AG04450 (cell line): Measurements from ENCODE around the gene ZBTB34. TPM values are rescaled to one million over a fixed set of nuclear protein-coding genes. Genes with fewer than 3 reads are reported as not detected.
A peak's percentile ranks its signal among the peaks of the same experiment; 100 is the strongest.

Experiments
- CTCF ChIA-PET: fragments of 300-600, 350-600 bp; formaldehyde crosslinking; extraction: SDS; loops from one replicate; lab custom pipeline; 2022; ENCODE audit warnings: antibody characterized with exemption, inconsistent platforms; lab: Charles Lee
- POLR2A ChIA-PET: fragments of 350-600 bp; formaldehyde crosslinking; extraction: SDS; loops from one replicate; lab custom pipeline; 2021; ENCODE audit warnings: antibody characterized with exemption, inconsistent platforms; lab: Yijun Ruan, JAX
- DNase-seq: peaks from one replicate; pipeline ENCODE4 v3.0.0-alpha.2; 2011; ENCODE audit warnings: low read depth, low spot score
- H3K27ac ChIP-seq: one replicate; pipeline ENCODE4 v1.5.1; 2012; ENCODE audit warnings: low read depth, low read length, control low read depth
- H3K27me3 ChIP-seq: one replicate; pipeline ENCODE4 v1.6.0; 2012; ENCODE audit warnings: low read length; ENCODE audit not compliant: control insufficient read depth, insufficient read depth
- H3K4me3 ChIP-seq: 2 replicates; pipeline ENCODE4 v1.5.1; 2011; ENCODE audit warnings: mild to moderate bottlenecking, low read depth, low read length, control low read depth
- H3K9me3 ChIP-seq: 2 replicates; pipeline ENCODE4 v1.5.1; 2012; ENCODE audit warnings: low read length; ENCODE audit not compliant: control insufficient read depth, insufficient read depth
- polyA plus RNA-seq: library from polyadenylated mRNA; depleted of rRNA; stranded (reverse); fragments of >200 nt; gene quantifications from 2 replicates; pipeline ENCODE4 v1.2.3, GENCODE V29; 2011
- TF ChIP-seq, protein P1 (sequence below): IDR thresholded peaks from 2 replicates; pipeline ENCODE4 v1.5.1; 2011; ENCODE audit warnings: low read depth, low read length, control low read depth, inconsistent platforms

ZBTB34 gene
- polyA plus RNA-seq, 1 experiment = 9.4 TPM

DNA sequence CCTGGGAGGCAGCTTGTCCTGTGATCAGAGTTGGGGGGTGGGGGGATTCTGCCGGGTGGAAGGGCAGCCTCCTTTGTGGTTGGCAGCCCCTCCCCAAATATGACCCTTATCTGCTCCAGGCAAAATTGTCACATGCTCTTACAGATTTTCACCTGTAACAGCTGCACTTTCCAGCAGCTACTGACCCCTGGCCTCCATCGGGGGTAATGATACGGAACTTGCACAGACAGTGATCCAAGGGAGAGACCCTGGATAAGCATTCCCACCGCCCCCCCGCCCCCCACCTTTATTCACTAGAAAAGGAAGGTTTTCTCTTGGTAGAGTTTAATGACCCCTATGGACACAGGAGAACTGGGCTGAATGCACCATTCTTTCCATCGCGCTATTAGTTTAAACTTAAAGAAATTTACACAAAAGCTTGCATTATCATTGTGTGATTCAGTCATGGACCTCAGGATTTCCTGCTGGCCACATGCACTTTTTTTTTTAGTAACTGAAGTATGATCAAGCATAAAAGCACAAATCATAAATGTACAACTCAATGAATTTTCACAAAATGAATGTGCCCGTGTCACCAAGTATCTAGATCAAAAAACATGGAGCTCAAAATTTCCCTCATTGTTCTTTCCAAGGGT is 10.7 kb upstream of the ZBTB34 start:
- CTCF ChIA-PET = interaction anchor here (0.6 kb wide), 1 partner anchor 145 kb away, joined by 3 read pairs; no protein-coding TSS in a partner anchor
- no peaks in the 10 kb centered on the region for H3K9me3 ChIP-seq
- DNase-seq = no peak
- no peak overlapping the region for H3K4me3 ChIP-seq
- POLR2A ChIA-PET = interaction anchor here (0.6 to 0.8 kb wide), 2 partner anchors 77 to 85 kb away, joined by 4 read pairs; no protein-coding TSS in a partner anchor
- TF ChIP-seq, protein P1, sequence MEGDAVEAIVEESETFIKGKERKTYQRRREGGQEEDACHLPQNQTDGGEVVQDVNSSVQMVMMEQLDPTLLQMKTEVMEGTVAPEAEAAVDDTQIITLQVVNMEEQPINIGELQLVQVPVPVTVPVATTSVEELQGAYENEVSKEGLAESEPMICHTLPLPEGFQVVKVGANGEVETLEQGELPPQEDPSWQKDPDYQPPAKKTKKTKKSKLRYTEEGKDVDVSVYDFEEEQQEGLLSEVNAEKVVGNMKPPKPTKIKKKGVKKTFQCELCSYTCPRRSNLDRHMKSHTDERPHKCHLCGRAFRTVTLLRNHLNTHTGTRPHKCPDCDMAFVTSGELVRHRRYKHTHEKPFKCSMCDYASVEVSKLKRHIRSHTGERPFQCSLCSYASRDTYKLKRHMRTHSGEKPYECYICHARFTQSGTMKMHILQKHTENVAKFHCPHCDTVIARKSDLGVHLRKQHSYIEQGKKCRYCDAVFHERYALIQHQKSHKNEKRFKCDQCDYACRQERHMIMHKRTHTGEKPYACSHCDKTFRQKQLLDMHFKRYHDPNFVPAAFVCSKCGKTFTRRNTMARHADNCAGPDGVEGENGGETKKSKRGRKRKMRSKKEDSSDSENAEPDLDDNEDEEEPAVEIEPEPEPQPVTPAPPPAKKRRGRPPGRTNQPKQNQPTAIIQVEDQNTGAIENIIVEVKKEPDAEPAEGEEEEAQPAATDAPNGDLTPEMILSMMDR = no peak
- H3K27ac ChIP-seq = no peak overlapping the region
- H3K27me3 ChIP-seq = peaks cover 20% of the 10 kb centered on the region

DNA sequence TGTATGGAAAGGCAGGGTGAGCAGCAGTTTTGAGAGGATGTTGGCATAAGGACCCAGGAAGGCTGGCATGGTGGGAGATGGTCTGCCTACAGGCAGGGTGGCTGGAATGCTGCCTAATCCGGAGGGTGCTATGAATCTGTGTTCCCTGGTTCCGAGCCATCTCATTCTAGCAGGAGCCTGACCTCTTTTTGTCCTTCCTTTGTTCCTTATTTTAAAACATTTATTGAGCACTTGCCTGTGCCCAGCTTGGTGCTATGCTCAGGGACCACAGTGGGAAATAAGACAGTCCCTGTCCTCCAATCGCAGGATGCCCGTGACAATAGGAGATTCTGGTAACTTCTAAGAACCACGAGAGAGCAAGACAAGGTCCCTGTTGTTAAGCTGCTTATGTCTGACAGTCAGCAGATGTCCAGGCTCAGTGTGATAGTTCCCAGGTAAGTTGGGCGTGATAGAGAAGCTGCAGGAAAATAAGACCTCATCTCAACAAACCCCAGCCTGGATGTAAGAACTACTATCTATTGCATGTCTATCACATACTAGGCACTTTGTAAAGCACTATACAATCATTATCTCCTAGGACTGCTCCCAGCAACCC is 9.1 kb upstream of the ZBTB34 start:
- ChIA-PET CTCF (interaction anchor here (1.3 kb wide), 1 partner anchor 146 kb away, joined by 3 read pairs; no protein-coding TSS in a partner anchor), POLR2A (no interaction called here)
- H3K27ac ChIP-seq = no peak overlapping the region
- no peak for DNase-seq
- no peak overlapping the region for H3K4me3 ChIP-seq
- no peaks in the 10 kb centered on the region for H3K9me3 ChIP-seq
- peaks cover 26% of the 10 kb centered on the region for H3K27me3 ChIP-seq
- TF ChIP-seq, protein P1 = no peak

DNA sequence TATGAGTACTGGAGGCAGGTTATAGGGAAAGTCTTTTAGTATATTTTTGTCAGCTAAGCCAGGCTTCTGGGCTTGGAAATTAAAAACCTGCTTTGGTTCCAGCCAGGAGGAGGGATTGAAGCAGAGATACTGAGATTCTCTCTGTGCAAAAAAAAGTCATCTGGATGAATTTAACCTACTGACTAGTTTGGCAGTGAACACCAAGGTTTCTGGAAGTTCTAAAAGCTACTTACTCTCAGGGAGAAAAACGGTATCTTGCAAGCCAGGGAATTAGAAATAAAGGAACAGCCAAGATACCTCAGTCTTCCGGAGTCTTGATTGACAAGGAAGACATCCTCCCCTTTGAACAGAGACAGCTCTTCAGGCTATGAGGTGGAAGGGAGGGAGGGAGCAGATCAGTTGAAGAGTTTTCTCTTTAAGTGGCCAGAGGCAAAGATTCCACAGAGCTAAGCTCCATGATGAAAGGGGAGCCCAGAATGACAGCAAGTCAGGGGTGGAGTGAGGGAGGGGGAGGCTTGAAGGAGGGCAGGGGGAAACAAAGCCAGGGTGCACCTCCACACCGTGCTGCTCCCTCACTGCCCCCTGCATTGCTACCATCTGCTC is 8.3 kb upstream of the ZBTB34 start:
- TF ChIP-seq, protein P1 = no peak
- POLR2A ChIA-PET = interaction anchor here (0.6 kb wide), 1 partner anchor 31 kb away, joined by 8 read pairs; no protein-coding TSS in a partner anchor
- CTCF ChIA-PET = interaction anchor here (1.3 kb wide), 1 partner anchor 146 kb away, joined by 3 read pairs; no protein-coding TSS in a partner anchor
- Histone ChIP-seq H3K27me3 (peaks cover 33% of the 10 kb centered on the region), H3K9me3 (no peaks in the 10 kb centered on the region), H3K27ac (no peak overlapping the region), H3K4me3 (no peak overlapping the region)
- DNase-seq = no peak

DNA sequence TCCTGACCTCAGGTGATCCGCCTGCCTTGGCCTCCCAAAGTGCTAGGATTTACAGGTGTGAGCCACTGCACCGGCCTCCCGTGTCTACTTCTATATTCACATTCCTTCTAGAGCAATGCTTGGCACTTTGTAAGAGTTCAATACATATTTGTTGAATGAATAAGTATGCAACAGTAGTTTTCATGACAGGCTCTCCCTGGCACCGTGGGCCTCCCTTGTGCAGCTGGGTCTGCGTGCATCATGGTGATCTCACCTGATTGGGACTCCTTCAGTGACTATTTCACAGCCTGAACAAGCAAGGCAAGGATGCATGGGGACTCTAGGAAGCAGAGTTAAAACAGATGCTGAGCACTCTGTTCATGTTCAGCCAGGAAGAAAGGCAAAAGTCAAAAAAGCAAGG is 6.8 kb upstream of the ZBTB34 start:
- CTCF ChIA-PET = no interaction called here
- POLR2A ChIA-PET = no interaction called here
- TF ChIP-seq, protein P1 = no peak
- Histone ChIP-seq H3K27me3 (peaks cover 42% of the 10 kb centered on the region), H3K4me3 (no peak overlapping the region), H3K27ac (no peak overlapping the region), H3K9me3 (no peaks in the 10 kb centered on the region)
- peak; percentile 20 for DNase-seq
